NB4 (cell line): ENCODE results near the gene KRTAP9-6.

Experiments used
- CTCF ChIP-seq: IDR thresholded peaks from one replicate; pipeline ENCODE4 v1.5.1; 2012; ENCODE audit warnings: low read depth, low read length
- MAX ChIP-seq: IDR thresholded peaks from 2 replicates; pipeline ENCODE4 v1.6.1; 2011; ENCODE audit warnings: low read depth, low read length
- POLR2A ChIP-seq: IDR thresholded peaks from 2 replicates; pipeline ENCODE4 v1.6.1; 2011; ENCODE audit warnings: mild to moderate bottlenecking; ENCODE audit not compliant: insufficient read length; ENCODE audit errors: extremely low read depth

GRCh38 chr17:41311111-41311510 lies 45.9 kb downstream of the KRTAP9-6 start:
- TF ChIP-seq CTCF, result no peak
- no peak for TF ChIP-seq POLR2A
- TF ChIP-seq MAX, result no peak
